HG02623 (cell line): ENCODE measurements around the gene DAPP1.
"Not testable (repeated sequence)": the region's sequence is repeated elsewhere in the genome, so short reads cannot be mapped to it uniquely, and the experiment has no call there.

Experiments used
- ATAC-seq: cut with Tn5 transposase; IDR thresholded peaks from one replicate; pipeline ENCODE4 v1.9.1; 2021; ENCODE audit warnings: moderate library complexity; ENCODE audit not compliant: unreplicated experiment

The DAPP1 gene

GRCh38 chr4:99816545-99817308 is at the start of gene DAPP1:
Gene DAPP1 (plus strand): TSS chr4:99816827. CDS start chr4:99816914, 87 bp downstream.
- ATAC-seq = peak; percentile 95

GRCh38 chr4:99770842-99771241 is 45.8 kb upstream of the DAPP1 start:
- ATAC-seq = not testable (repeated sequence)

GRCh38 chr4:99783940-99784339 is 32.7 kb upstream of the DAPP1 start:
- no peak for ATAC-seq

GRCh38 chr4:99784842-99785241 is 31.8 kb upstream of the DAPP1 start:
- no peak for ATAC-seq

- no peak for ATAC-seq
These were observed 25.6 kb upstream of the DAPP1 start for GRCh38 chr4:99790796-99791617.

GRCh38 chr4:99800332-99801004 is 16.2 kb upstream of the DAPP1 start:
- no peak for ATAC-seq

GRCh38 chr4:99801005-99801699 is 15.5 kb upstream of the DAPP1 start:
- ATAC-seq = no peak

- ATAC-seq = no peak
These were observed 13.0 kb upstream of the DAPP1 start for GRCh38 chr4:99803566-99804101.

GRCh38 chr4:99806545-99806944 is 10.1 kb upstream of the DAPP1 start:
- no peak for ATAC-seq

- ATAC-seq = no peak
These were observed 9.0 kb upstream of the DAPP1 start for GRCh38 chr4:99807666-99808065.

- ATAC-seq = peak; percentile 91
These were observed 8.3 kb upstream of the DAPP1 start for GRCh38 chr4:99808260-99808857.

- ATAC-seq = no peak
These were observed 7.3 kb upstream of the DAPP1 start for GRCh38 chr4:99809326-99809725.

- ATAC-seq = no peak
These were observed 6.1 kb upstream of the DAPP1 start for GRCh38 chr4:99810536-99810935.

GRCh38 chr4:99811117-99811516 is 5.5 kb upstream of the DAPP1 start:
- no peak for ATAC-seq

- no peak for ATAC-seq
These were observed 4.8 kb upstream of the DAPP1 start for GRCh38 chr4:99811850-99812249.

GRCh38 chr4:99815597-99816011 is 1.0 kb upstream of the DAPP1 start:
- no peak for ATAC-seq

- ATAC-seq = peak; percentile 11
These were observed 773 bp downstream of the DAPP1 start for GRCh38 chr4:99817309-99817890.

GRCh38 chr4:99818661-99819060 is 2.0 kb downstream of the DAPP1 start:
- no peak for ATAC-seq

GRCh38 chr4:99821918-99822503 is 5.4 kb downstream of the DAPP1 start:
- peak; percentile 81 for ATAC-seq

GRCh38 chr4:99822734-99823133 is 6.1 kb downstream of the DAPP1 start:
- ATAC-seq = no peak
